Calu3 (cell line): Measurements from ENCODE around the gene ELOVL7. TPM values are rescaled to one million over a fixed set of nuclear protein-coding genes. Genes with fewer than 3 reads are reported as not detected.
"Not testable (repeated sequence)": the region's sequence is repeated elsewhere in the genome, so short reads cannot be mapped to it uniquely, and the experiment has no call there.

Experiments used
- BruUV-seq: library from RNA; stranded (reverse); fragments of 400-500 nt; replicated peaks from 2 replicates; lab custom pipeline; 2021; lab: Mats Ljungman, UMichigan
- CTCF ChIA-PET: fragments of 300-600 bp; sonication (Branson Sonifier 250); formaldehyde crosslinking; loops from one replicate; lab custom pipeline; 2022; ENCODE audit warnings: antibody characterized with exemption; lab: Charles Lee
- DNase-seq: peaks from one replicate; pipeline ENCODE4 v3.0.0; 2022
- H3K27ac Mint-ChIP-seq: one replicate; pipeline ENCODE4 v1.8.0; 2022; ENCODE audit warnings: mixed read lengths; ENCODE audit not compliant: unreplicated experiment
- H3K27me3 Mint-ChIP-seq: one replicate; pipeline ENCODE4 v1.8.0; 2022; ENCODE audit warnings: mixed read lengths; ENCODE audit not compliant: unreplicated experiment
- H3K36me3 Mint-ChIP-seq: one replicate; pipeline ENCODE4 v1.8.0; 2022; ENCODE audit warnings: mild to moderate bottlenecking, moderate library complexity, mixed read lengths; ENCODE audit not compliant: insufficient read depth, unreplicated experiment
- H3K4me1 Mint-ChIP-seq: one replicate; pipeline ENCODE4 v1.8.0; 2022; ENCODE audit warnings: mild to moderate bottlenecking, low read depth, mixed read lengths; ENCODE audit not compliant: unreplicated experiment
- H3K4me3 Mint-ChIP-seq: one replicate; pipeline ENCODE4 v1.8.0; 2022; ENCODE audit warnings: mild to moderate bottlenecking, low read depth, moderate library complexity, mixed read lengths; ENCODE audit not compliant: unreplicated experiment
- H3K9me3 Mint-ChIP-seq: one replicate; pipeline ENCODE4 v1.8.0; 2022; ENCODE audit warnings: low read depth, mixed read lengths; ENCODE audit not compliant: unreplicated experiment
- CTCF ChIP-seq: fragments of 200-600 bp; IDR thresholded peaks from one replicate; pipeline ENCODE4 v1.8.0; 2022; ENCODE audit warnings: antibody characterized with exemption; ENCODE audit not compliant: unreplicated experiment
- intact Hi-C: fragments of 100-400 bp; cut with micrococcal nuclease; formaldehyde crosslinking; loops from one replicate; pipeline ENCODE4 v1.10.0; 2022; ENCODE audit not compliant: unreplicated experiment
- total RNA-seq: library from RNA; stranded (reverse); gene quantifications from 2 replicates; pipeline ENCODE4 v1.2.3, GENCODE V29; 2022

ELOVL7 gene
- total RNA-seq, 1 experiment from 2014 or later, result 40.5 TPM

GRCh38 chr5:60872892-60873291 is 28.8 kb upstream of the ELOVL7 start:
- no peaks in the 10 kb centered on the region for H3K36me3 Mint-ChIP-seq
- H3K4me1 Mint-ChIP-seq, result no peaks in the 10 kb centered on the region
- CTCF ChIA-PET, result no interaction called here
- peaks cover 7% of the 10 kb centered on the region for H3K9me3 Mint-ChIP-seq
- intact Hi-C loops, result no loop called here
- TF ChIP-seq CTCF, result no peak
- no peak overlapping the region for H3K4me3 Mint-ChIP-seq
- no peaks in the 10 kb centered on the region for H3K27me3 Mint-ChIP-seq
- no TSS peak for BruUV-seq
- DNase-seq, result no peak
- no peak overlapping the region for H3K27ac Mint-ChIP-seq

GRCh38 chr5:60870857-60871256 is 26.8 kb upstream of the ELOVL7 start:
- BruUV-seq, result no TSS peak
- no peaks in the 10 kb centered on the region for H3K27me3 Mint-ChIP-seq
- CTCF ChIA-PET, result no interaction called here

GRCh38 chr5:60860572-60860971 is 16.5 kb upstream of the ELOVL7 start:
- H3K4me1 Mint-ChIP-seq, intact Hi-C loops, H3K27ac Mint-ChIP-seq, BruUV-seq, H3K9me3 Mint-ChIP-seq, CTCF ChIA-PET, H3K4me3 Mint-ChIP-seq, H3K36me3 Mint-ChIP-seq, DNase-seq, H3K27me3 Mint-ChIP-seq: not testable (repeated sequence)

More at GRCh38 chr5:60870857-60871256, 26.8 kb upstream of the ELOVL7 start:
- H3K27ac Mint-ChIP-seq, result no peak overlapping the region
- no peak for TF ChIP-seq CTCF
- no peak overlapping the region for H3K4me3 Mint-ChIP-seq
- peaks cover 7% of the 10 kb centered on the region for H3K9me3 Mint-ChIP-seq
- no peaks in the 10 kb centered on the region for H3K36me3 Mint-ChIP-seq
- intact Hi-C loops, result no loop called here
- no peak for DNase-seq
- no peaks in the 10 kb centered on the region for H3K4me1 Mint-ChIP-seq

GRCh38 chr5:60856066-60856465 is 12.0 kb upstream of the ELOVL7 start:
- Mint-ChIP-seq H3K27ac (no peak overlapping the region), H3K36me3 (no peaks in the 10 kb centered on the region), H3K27me3 (no peaks in the 10 kb centered on the region), H3K4me1 (no peaks in the 10 kb centered on the region), H3K9me3 (no peaks in the 10 kb centered on the region), H3K4me3 (no peak overlapping the region)
- intact Hi-C loops, result no loop called here
- no peak for TF ChIP-seq CTCF
- DNase-seq, result no peak
- no TSS peak for BruUV-seq
- CTCF ChIA-PET, result no interaction called here

- no peak for DNase-seq
- no peak for TF ChIP-seq CTCF
- CTCF ChIA-PET, result no interaction called here
Observed at GRCh38 chr5:60852940-60853339, 8.9 kb upstream of the ELOVL7 start.

More at GRCh38 chr5:60852940-60853339, 8.9 kb upstream of the ELOVL7 start:
- no peaks in the 10 kb centered on the region for H3K27me3 Mint-ChIP-seq
- BruUV-seq, result no TSS peak
- H3K4me3 Mint-ChIP-seq, result no peak overlapping the region
- H3K27ac Mint-ChIP-seq, result no peak overlapping the region
- H3K9me3 Mint-ChIP-seq, result no peaks in the 10 kb centered on the region
- no peaks in the 10 kb centered on the region for H3K4me1 Mint-ChIP-seq
- H3K36me3 Mint-ChIP-seq, result no peaks in the 10 kb centered on the region
- intact Hi-C loops, result no loop called here
